ENCODE results near the gene COL16A1.

The COL16A1 gene

GRCh38 chr1:31650161-31651088 lies 53.4 kb downstream of the COL16A1 start:
- DNase-seq (ENCODE audit: low spot score) (no peak), FAIRE-seq (no peak)

- FAIRE-seq (no peak), DNase-seq (ENCODE audit: low spot score) (no peak)
These were observed 55.0 kb downstream of the COL16A1 start for GRCh38 chr1:31648641-31649357.

- no peak for FAIRE-seq
- DNase-seq (ENCODE audit: low spot score) = no peak
These were observed 55.6 kb downstream of the COL16A1 start for GRCh38 chr1:31648190-31648589.

GRCh38 chr1:31647106-31647505 lies 56.7 kb downstream of the COL16A1 start:
- FAIRE-seq (no peak), DNase-seq (ENCODE audit: low spot score) (no peak)

GRCh38 chr1:31646259-31646960 lies 57.4 kb downstream of the COL16A1 start:
- DNase-seq (ENCODE audit: low spot score) (no peak), FAIRE-seq (no peak)

GRCh38 chr1:31645274-31645568 lies 58.6 kb downstream of the COL16A1 start:
- no peak for FAIRE-seq

GRCh38 chr1:31644560-31645273 lies 59.1 kb downstream of the COL16A1 start, which contains the start of gene PEF1:
TSS of gene PEF1 (minus strand) at chr1:31644876. CDS start at chr1:31644864, 12 bp downstream.
- DNase-seq (ENCODE audit: low spot score) (peak; percentile 100), FAIRE-seq (peak; percentile 96)

More at GRCh38 chr1:31645274-31645568, 58.6 kb downstream of the COL16A1 start:
- DNase-seq (ENCODE audit: low spot score) = no peak

GRCh38 chr1:31643976-31644559 lies 59.7 kb downstream of the COL16A1 start:
- FAIRE-seq (no peak), DNase-seq (ENCODE audit: low spot score) (no peak)

- no peak for DNase-seq (ENCODE audit: low spot score)
- no peak for FAIRE-seq
These were observed 60.9 kb downstream of the COL16A1 start for GRCh38 chr1:31642897-31643296.

- FAIRE-seq (no peak), DNase-seq (ENCODE audit: low spot score) (no peak)
These were observed 61.5 kb downstream of the COL16A1 start for GRCh38 chr1:31642366-31642765.

- DNase-seq (ENCODE audit: low spot score) (no peak), FAIRE-seq (no peak)
These were observed 62.9 kb downstream of the COL16A1 start for GRCh38 chr1:31640964-31641363.

GRCh38 chr1:31640179-31640578 lies 63.6 kb downstream of the COL16A1 start:
- FAIRE-seq (no peak), DNase-seq (ENCODE audit: low spot score) (no peak)

- no peak for DNase-seq (ENCODE audit: low spot score)
These were observed 64.3 kb downstream of the COL16A1 start for GRCh38 chr1:31639543-31639942.

GRCh38 chr1:31637915-31638673 lies 65.7 kb downstream of the COL16A1 start:
- FAIRE-seq (no peak), DNase-seq (ENCODE audit: low spot score) (no peak)

More at GRCh38 chr1:31639543-31639942, 64.3 kb downstream of the COL16A1 start:
- no peak for FAIRE-seq

- FAIRE-seq (no peak), DNase-seq (ENCODE audit: low spot score) (peak; percentile 40)
These were observed 70.7 kb downstream of the COL16A1 start for GRCh38 chr1:31633117-31633516.

- no peak for DNase-seq (ENCODE audit: low spot score)
These were observed 71.2 kb downstream of the COL16A1 start for GRCh38 chr1:31632649-31633048.

GRCh38 chr1:31628931-31629556 lies 74.8 kb downstream of the COL16A1 start:
- no peak for FAIRE-seq
- no peak for DNase-seq (ENCODE audit: low spot score)

More at GRCh38 chr1:31632649-31633048, 71.2 kb downstream of the COL16A1 start:
- FAIRE-seq = no peak

GRCh38 chr1:31627930-31628559 lies 75.8 kb downstream of the COL16A1 start:
- DNase-seq (ENCODE audit: low spot score) (no peak), FAIRE-seq (no peak)

GRCh38 chr1:31627301-31627929 lies 76.4 kb downstream of the COL16A1 start:
- no peak for FAIRE-seq
- no peak for DNase-seq (ENCODE audit: low spot score)

All from urothelium cell line (cell line).